NCI-H226 (cell line): ENCODE data around the gene SGIP1.

Experiments used
- DNase-seq: peaks from one replicate; pipeline ENCODE4 v3.0.0-alpha.2; 2015

Gene SGIP1

DNA sequence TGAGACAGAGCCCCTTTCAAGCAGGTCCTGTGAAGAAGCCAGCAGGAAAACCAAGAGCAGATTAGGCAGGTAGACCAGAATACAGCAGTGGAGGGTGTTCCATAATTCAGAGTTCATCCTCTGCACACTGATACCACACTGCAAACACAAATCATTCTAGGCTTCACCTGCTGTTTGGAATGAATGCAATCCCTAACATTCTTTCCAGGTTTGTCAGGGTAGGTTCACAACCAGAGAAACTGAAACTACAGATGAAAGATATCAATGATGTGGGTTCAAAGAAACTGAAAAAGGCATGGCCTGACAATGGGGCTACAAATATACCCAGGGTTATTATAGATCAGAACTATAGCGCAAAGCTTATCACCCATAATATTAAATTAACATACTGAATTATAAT is 8.9 kb upstream of the SGIP1 start:
- DNase-seq, result peak; percentile 25

DNA sequence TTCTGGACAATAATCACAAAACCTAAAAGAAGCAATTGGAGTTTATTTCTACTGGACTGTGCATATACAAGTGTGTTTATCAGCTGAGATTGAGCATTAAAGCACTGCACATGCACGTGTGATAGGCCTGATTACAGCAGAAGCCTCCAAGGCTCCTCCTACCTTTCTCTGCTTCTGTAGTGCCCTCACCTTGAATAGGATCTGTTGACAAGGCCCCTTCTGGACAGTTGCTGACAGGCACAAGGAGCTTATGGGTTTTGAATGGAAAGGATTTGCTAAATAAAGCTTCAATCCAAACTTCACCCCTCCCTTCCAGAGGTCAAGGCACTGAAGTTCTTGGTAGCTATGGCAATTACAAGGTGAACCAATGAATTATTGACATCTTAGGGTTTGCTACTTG is 7.9 kb upstream of the SGIP1 start:
- DNase-seq, result no peak

DNA sequence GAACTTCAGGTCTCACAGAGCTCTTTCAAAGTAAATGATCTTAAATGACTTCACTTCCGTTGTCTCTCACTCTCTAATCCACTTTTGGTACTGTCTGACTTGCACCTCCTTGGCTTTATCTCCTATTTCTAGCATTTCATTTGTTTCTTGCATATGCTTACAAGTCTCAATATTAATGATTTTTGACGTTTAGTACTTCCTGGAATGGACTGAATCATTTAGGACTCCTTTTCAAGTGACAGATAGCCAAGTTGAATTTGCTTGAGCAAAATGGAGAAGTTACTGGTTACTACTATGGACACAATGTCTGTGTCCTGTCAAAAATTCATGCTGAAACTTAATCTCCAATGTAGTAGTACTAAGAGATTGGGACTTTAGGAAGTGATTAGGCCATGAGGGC is 7.0 kb upstream of the SGIP1 start:
- no peak for DNase-seq

DNA sequence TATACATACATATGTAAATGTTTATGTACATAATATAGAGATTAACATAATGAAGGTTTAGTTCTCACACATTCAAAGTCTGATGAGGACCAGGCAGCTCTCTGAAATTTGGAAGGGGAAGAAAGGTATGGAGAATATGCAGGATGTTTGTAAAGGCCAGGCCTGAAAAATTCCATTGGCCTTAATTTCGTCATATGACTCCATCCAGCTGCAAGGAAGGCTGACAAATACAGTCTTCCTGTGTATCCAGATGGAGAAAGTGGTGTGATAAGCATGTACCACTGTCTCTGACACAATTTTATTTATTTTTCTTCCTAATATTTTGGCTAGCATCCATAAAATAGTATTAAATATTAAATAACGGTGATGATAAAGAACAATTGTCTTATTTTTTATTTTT is 6.3 kb upstream of the SGIP1 start:
- peak; percentile 76 for DNase-seq

DNA sequence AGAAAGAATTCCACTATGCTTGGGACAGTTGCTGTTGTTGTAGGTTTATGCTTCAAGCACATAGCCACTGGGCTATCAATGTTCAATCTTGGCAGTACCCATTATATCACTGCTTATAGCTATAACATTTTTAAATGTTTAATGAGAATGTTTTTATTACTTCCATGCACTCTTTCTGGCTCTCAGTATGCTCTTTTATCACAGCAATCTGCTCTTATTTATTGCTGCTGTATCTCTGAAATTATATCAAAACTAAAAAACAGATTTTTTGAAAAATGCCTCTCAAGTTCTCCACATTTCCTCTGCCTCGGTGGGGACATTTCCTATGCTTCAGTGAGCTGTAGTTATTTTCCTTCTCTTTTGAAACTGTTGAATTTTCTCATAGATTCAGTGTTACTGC is 5.4 kb upstream of the SGIP1 start:
- no peak for DNase-seq

DNA sequence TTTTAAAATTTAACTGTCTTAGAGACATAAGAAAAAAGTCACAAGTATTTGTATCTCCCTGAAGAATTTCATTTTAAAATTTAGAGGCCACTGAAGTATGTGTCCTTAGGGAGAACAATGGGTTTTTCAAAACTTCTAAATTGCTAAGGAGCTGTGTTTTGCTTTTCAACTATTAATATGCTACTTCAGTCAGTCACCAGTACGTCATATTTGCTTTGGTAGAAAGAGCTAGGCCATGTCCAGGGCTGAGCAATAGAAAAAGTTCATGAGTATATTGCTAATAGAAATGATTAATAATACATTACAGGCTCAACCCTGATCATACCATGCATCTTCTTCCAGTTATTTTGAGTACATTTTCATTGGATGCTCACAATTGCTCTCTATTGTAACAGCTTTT is 1.7 kb upstream of the SGIP1 start:
- no peak for DNase-seq

DNA sequence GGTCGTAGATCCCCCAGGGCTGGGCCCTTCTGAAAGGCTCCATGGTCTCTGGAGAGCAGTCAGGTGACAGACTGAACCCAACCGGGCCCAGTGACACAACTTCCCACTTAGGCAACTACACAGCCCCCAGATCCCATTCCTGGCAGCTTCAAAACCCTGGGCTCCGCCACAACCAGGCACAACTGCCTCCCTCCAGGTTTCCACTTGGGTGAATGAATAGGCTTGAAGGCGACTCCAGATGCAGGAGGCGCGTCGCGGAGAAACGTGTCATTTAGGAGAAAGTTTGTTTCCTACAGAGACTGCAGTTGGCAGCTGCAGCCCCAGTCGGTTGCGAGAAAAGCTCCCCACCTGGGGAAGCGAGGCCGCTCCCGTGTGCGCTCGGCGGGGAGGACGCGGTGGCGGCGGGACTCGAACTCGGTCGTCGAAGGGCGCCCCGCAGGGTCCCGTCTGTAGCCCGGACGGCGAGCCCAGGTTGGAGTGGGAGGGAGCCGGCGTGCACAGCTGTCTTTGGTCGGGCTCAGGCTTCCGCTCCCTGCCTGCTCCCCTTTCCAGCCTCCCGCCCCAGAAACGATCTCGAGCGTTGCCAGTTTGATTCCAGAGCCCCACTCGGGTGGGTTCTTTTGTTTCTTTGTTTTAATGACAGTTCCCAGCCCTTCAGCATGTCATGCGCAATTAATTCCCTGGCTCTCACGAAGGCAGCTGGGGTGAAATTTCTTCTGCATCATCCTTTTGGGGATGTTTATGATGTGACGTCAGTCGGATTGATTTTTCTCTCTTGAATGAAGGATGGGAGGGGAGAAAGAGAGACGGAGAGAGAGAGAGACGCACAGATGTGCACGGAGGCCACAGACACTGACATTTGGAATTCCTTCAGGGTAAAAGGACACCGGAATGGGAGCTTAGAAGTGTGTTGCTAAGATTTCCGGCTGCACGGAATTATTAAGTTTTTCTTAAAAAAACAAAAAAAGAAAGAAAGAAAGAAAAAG is 862 bp upstream of the SGIP1 start:
- DNase-seq, result no peak

DNA sequence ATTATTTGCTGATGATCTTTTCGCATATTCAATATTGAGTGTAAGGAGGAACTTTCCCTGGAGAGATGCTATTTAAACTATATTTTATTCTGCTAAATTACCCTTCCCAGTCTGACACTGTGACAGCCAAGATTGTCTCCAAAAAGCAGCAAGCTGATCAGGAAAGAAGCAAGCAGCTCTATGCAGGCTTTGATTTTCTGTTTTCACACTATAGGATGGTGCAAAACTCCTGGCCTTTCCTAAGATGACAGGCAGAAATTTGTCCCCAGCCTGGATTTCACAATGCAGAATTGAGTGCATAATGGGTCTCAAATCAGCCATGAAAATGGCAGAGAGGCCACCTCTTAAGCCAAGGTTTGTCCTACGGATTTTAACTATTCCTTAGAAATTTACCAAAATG is 1.1 kb downstream of the SGIP1 start:
- no peak for DNase-seq

DNA sequence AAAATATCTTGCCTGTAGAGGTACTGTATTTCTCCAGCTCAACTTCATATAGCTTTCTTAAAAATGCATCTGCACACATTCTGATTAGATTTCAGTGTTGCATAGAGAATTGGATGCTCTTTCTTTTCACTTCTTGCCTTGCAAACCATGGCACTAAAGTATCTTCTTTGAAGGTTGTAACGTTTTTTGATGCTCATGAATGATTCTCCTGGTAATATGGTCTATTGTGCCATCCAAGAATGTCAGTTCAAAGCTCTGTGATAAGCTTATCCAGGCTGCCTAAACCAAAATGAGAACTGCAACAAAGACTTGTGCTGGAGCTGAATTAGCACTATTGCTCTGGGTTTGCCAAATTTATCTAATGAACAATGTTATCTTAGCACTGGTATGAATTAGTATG is 1.9 kb downstream of the SGIP1 start:
- DNase-seq, result no peak

DNA sequence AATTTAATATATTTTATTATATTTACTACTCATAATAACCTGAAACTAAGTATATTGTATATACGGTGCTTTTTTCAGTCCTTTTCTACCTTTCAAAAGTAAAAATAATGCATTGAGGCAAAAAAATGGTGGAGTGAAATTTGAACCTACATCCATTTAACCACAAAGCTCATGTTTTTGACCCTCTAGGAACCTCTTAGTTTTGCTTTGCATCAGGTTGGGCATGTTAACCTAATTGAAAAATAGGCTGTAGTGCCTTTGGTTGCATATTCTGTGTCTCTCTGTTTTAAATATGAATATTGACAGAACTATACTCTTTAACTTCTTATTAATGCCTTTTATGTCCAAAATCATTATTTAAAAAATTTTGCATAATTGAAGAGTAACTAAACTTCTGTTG is 3.8 kb downstream of the SGIP1 start:
- DNase-seq, result no peak

DNA sequence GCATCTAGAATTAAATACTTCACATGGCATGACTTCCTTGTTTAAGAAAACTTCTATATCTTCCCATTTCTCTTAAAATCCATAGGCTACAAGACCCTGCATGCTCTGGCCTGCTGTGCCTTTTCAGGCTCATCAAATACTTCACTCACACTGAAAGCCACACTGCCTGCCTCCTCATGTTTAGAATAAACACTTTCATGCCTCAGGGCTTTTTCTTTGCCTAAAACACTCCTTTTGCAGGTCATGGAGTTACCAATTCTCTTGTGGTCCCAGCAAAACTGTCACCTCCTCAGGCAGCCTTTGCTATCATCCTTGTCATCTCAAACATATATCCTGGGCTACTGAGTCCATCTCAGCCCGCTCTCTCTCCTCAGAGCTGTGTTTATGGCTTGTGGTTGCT is 5.5 kb downstream of the SGIP1 start:
- no peak for DNase-seq

DNA sequence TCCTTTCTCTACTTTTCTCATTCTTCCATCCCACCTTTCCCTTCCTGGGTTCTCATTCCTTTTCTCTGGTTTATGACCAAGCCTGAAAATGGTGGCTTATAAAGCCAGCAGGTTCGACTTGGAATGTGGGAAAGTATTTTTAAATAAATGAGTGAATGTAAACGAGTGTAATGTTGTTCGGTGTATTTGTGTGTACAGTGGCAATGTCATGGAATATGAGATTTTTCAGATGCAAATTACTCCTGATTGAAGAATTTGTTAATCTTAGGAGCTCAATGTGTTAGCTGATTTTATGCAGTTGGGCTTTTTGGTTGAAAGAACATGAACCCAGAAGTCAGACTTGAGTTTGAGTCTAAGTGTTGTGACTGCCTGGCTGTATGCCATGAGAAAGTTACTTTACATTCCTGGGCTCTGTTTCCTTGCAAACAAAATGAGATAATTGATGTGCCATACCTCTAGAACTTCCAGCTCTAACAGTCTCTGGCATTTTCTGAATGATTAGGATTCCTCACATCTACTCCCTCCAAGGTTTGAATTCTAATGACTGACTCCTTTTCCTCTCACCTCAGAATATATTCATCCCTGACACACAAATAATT is 6.6 kb downstream of the SGIP1 start:
- DNase-seq, result peak; percentile 67

DNA sequence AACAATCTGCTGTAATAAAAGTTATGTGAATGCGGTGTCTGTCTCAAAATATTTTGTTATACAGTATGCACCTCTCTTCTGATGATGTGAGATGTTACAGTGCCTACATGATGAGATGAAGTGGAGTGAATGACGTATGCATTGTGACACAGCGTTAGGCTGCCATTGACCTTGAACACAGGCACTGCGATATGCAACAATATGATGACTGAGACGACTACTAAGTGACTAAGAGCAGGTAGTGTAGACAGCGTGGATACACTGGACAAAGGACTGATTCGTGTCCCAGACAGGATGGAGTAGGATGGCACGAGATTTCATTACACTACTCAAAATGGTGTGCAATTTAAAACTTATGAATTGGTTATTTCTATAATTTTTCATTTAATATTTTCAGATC is 8.4 kb downstream of the SGIP1 start:
- DNase-seq, result no peak

DNA sequence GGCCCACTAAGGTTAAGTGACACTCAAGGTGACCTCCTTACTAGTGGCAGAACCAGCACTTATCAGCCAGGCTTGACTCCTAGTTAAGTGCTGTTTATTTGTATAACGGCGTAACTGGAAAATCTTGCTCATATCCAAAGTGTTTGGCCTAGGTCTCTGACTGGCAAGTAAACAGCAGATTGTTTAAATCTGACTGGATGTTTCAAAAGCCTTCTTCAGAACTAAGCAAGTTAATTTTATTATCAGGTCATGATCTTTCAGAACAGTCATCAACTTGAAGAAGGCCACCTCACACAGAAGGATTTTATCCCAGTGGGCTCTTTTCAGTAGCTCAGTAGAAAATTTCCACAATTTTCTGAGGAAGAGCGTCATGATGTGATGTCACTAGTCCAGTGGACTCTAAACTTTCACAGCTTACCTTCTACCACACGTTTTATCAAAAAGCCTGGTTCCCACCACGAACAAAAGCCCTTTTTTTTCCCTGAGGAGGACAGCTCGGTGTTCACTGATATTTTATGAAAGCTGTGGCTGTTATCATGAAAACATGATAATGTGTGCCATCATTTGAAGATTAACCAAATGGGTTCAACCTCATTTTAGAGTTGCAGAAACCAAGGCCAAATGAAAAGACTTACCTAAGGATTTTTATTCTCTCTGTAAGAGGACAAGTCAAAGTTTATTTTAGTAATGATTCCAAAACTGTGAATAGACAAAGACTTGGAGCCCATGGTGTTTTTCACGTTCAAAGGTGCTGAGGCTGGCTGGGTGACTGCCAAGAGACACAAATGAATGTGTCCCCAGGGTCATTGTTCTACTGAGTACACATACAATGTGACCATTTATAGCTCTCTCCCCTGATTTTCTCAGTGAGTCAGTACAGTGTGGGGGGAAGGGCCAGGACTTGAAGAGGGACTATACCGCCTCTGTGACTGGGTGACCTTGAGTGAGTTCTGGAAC is 9.1 kb downstream of the SGIP1 start:
- DNase-seq, result no peak

DNA sequence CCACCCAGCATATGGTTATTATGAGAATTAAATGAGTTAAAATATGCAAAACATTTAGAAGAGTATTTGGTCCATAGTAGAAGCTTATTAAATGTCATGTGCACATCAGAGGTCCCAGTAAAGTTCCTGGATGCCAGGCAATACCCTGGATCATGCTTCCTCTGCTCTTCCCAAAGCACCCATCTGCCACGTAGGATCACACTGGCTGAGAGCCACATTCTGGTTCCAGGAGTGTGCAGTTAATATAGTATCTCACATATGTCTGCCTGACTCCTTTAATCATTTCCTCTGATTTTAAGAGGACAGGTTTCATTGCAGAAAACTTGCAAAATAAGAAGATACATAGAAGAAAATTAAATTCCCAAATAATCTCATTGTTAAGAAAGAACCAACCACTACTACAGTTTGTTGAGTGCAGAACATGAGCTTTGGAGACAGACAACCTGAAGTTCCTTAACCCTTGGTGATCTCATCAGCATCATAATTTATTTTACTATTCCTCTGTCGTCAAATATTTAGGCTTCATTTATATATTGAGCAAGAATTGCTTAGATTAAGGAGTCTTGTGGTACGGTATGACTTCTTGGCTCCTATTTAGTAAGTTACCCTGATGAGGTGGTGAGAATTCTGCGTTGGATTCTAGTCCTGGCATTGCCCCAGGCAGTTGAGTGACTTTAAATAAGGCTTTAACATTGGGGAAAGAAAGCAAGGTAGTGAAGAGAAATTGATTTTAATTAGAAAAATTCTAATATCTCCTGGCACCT is 12.3 kb downstream of the SGIP1 start:
- DNase-seq, result no peak

DNA sequence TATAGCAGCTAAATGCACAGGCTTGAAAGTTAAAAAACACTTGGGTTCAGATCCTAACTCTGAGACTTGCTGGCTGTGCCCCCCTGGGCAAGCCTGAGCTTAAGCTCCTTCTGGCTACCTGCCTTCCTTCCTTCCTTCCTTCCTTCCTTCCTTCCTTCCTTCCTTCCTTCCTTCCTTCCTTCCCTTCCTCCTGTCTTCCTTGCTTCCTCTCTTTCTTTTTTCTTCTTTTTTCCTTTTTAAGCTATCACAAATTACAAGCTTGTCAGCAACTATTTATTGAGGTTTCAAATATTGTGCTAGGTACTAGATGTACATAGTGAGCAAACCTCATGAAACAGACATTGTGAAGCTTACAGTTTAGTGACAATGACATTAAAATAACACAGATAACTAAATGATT is 15.1 kb downstream of the SGIP1 start:
- no peak for DNase-seq

DNA sequence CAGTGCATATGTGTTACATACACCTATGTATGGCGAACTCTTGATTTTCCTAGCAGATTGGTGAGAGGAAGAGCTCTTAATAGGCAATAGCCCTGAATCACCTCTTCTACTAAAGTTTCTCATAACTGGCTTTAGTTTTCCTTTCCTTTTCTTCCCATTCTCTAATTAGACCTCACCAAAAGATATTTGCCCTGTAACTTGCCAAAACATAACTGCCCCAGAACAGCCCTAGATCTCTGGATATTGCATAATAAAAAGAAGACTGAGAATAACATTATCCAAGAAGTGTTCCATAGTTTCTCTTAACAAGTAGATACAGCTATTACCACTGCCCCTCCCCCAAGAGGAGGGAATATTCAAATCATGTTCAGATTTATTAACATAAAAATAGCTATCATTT is 16.3 kb downstream of the SGIP1 start:
- DNase-seq, result no peak

DNA sequence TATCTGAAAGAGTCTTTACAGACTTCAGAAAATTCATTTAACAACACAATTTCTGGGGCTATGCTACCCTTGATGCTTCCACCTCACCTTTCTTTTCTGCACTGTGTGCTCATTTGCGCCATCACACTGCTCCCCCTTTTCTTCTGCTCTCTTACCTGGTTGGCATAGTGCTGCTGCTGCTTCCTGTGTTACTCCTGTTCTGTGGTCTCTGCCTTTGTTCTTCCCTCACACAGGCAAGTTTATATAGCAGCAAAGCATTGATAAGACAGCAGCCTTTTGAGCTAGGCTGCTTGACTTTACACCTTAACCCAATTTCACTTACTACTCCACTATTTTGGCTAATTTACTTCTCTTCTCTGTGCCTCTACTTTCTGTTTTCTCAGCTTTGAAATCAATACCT is 18.3 kb downstream of the SGIP1 start:
- no peak for DNase-seq

DNA sequence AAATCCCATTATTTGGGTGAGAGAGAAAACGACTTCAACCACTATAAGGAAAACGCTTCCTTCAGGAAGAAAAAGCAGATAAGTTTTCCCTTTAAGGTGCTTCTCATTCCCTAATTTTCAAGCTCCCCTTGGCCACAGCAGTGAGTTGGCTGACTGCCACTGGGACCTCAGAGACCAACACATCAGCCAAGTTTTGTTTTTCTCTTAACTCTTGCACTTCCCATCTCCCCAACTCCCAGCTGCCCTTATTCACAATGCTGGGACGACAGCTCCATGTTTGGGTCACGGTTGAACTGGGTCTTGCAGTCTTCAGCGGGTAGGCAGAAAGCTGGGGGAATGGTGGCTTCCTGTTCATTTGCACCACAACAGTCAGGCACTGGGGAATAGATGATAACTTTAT is 18.9 kb downstream of the SGIP1 start:
- DNase-seq, result no peak

DNA sequence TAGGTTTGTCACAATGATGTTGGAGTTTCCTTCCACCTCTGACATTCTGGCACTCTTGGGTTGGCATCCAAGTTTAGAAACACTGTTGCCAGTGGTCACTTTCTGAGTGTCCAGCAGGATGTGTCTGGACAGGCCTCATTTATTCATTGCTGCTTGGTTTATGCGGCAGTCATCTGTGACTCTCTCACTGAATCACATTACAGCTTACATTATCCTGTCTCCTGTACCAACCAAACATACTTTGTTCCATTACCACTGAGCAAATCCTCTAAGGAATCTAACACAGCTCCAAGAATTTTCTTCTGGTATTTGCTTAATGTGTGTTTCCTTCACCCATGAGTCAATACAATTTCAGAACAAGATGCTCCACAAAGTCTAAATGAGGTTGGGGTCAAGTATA is 19.9 kb downstream of the SGIP1 start:
- DNase-seq, result no peak

DNA sequence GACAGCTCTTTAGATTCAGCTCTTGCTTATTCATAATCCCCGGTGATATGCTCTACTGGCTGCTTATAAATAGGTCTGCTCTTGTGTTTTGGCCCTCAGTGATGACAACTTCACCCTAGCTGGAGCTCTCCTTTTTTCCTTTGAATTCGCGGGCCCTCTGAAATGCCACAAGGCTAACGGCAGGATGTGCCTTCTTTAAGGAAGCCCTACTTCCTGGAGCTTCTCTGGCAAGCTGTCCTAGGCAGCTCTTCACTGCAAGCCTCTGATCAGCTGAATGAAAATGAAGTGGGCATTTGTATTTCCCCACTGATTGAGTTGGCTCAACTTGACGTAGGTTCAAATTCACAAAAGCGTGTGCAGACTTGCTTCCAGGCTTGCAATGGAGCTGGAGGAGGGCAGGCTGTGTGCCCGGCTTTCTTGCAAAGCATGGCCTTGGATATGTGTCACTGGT is 22.2 kb downstream of the SGIP1 start:
- no peak for DNase-seq

DNA sequence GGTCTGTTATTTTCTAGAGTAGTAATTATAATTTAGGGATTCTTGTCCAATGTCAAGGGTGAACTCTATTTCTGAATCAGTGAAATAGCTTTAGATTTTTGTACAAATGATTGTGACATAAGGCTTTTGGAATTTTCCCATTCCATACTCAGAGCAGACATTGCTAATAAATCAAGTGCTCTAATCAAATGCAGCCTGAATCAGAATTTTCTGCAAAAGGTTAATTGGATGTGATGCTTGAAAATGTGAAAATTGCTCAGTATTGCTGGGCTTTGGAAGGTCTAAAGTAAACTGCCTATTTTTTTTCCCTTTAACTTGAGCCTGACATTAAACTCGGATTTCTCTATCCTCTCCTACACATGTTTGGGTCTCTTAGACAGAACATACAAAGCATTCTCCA is 23.2 kb downstream of the SGIP1 start:
- DNase-seq, result no peak

DNA sequence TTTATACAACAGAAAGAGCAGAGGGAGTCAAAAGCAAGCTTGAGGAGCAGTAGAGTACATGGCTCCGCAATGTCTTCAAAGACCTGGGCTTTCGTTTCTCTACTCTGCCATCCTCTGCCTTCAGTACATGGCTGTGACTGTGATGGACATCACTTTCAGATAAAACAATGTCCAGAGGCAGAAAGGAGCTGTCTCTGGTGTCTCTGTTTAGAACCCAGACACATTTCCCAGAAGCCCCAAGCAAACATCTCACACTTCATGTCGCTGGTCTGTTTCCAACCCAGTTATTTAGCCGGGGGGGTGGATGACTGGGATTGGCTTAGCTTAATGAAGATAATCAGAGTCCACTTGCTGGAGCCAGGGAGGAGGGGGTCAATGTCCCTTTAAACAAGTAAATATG is 25.6 kb downstream of the SGIP1 start:
- no peak for DNase-seq
